ENCODE measurements around the gene WDR91. TPM values are rescaled to one million over a fixed set of nuclear protein-coding genes. Genes with fewer than 3 reads are reported as not detected.

Gene WDR91
- total and polyA plus RNA-seq, 4 donors: 11.3 to 47.8 (median 21.5) TPM

GRCh38 chr7:135160098-135160857 lies 51.0 kb downstream of the WDR91 start:
- H3K36me3 ChIP-seq (ENCODE audit: control insufficient read depth in 4 of 4, insufficient read depth in 4 of 4, low read length in 4 of 4): peaks cover 0 to 11% (median under 1%) of the 10 kb centered on the region in 4 donors
- WGBS, 2 donors: 48 to 50% methylated on average over 5 of the region's 5 CpGs
- H3K4me1 ChIP-seq (ENCODE audit: control insufficient read depth in 5 of 5, insufficient read depth in 5 of 5, low read length in 5 of 5): peaks cover 0 to 35% (median 9%) of the 10 kb centered on the region in 5 donors
- H3K9me3 ChIP-seq (ENCODE audit: control insufficient read depth in 4 of 4, insufficient read depth in 3 of 4, low read length in 3 of 4): peaks cover 0 to 4% (median 3%) of the 10 kb centered on the region in 4 donors
- H3K27ac ChIP-seq (ENCODE audit: low read depth in 1 of 2, low read length in 1 of 2): peak overlapping the region; percentile 73 to 81
- no peak overlapping the region for H3K9ac ChIP-seq (ENCODE audit: insufficient read depth in 1 of 2, low read length in 2 of 2)
- ATAC-seq (ENCODE audit: insufficient read depth, low FRiP score) (peak; percentile 54), DNase-seq (peak in 2 of 3 donors; percentile 25 to 52)
- no peak for TF ChIP-seq CTCF (IDR thresholded peaks at IDR 0.05; ENCODE audit: control extremely low read depth, extremely low read depth)
- H3K4me3 ChIP-seq: no peak overlapping the region
- H3K27me3 ChIP-seq (ENCODE audit: control insufficient read depth in 3 of 3, insufficient read depth in 3 of 3, low read length in 2 of 3): no peaks in the 10 kb centered on the region

GRCh38 chr7:135159359-135160085 lies 51.8 kb downstream of the WDR91 start:
- ATAC-seq (ENCODE audit: insufficient read depth, low FRiP score): no peak
- peaks cover 0 to 30% (median 9%) of the 10 kb centered on the region in 5 donors for H3K4me1 ChIP-seq (ENCODE audit: control insufficient read depth in 5 of 5, insufficient read depth in 5 of 5, low read length in 5 of 5)
- peaks cover 0 to 4% (median 3%) of the 10 kb centered on the region in 4 donors for H3K9me3 ChIP-seq (ENCODE audit: control insufficient read depth in 4 of 4, insufficient read depth in 3 of 4, low read length in 3 of 4)
- no peak for DNase-seq
- no peak overlapping the region for H3K9ac ChIP-seq (ENCODE audit: insufficient read depth in 1 of 2, low read length in 2 of 2)
- H3K27ac ChIP-seq (ENCODE audit: low read depth in 1 of 2, low read length in 1 of 2): peak overlapping the region in 1 of 2 donors; percentile 81
- no peak for TF ChIP-seq CTCF (IDR thresholded peaks at IDR 0.05; ENCODE audit: control extremely low read depth, extremely low read depth)
- H3K36me3 ChIP-seq (ENCODE audit: control insufficient read depth in 4 of 4, insufficient read depth in 4 of 4, low read length in 4 of 4): peaks cover 0 to 4% (median 0%) of the 10 kb centered on the region in 4 donors
- H3K27me3 ChIP-seq (ENCODE audit: control insufficient read depth in 3 of 3, insufficient read depth in 3 of 3, low read length in 2 of 3): no peaks in the 10 kb centered on the region
- WGBS, 2 donors: 88 to 95% methylated on average over 2 of the region's 2 CpGs
- no peak overlapping the region for H3K4me3 ChIP-seq

DNA sequence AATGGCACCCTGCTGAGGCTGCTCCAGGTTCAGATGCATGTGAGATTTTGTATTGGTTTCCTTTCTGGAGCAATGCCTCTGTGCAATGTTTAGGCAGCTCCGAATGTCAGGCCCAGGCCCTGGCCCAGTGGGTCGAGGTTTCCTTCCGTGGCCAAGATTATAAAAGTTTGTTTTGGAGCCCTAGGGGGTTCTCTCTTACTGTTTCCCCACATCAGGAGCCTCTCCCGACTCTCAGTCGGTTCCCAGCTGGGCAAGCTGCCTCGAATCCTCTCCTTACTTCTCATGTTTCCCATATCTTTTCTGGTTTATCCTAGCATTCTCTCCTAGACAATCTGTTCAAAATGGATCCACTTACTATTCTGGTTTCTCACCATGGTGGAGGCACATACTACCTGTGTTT lies 52.5 kb downstream of the WDR91 start:
- Histone ChIP-seq H3K36me3 (ENCODE audit: control insufficient read depth in 4 of 4, insufficient read depth in 4 of 4, low read length in 4 of 4) (peaks cover 0 to 3% (median 0%) of the 10 kb centered on the region in 4 donors), H3K27ac (ENCODE audit: low read depth in 1 of 2, low read length in 1 of 2) (peak overlapping the region in 1 of 2 donors; percentile 14), H3K9me3 (ENCODE audit: control insufficient read depth in 4 of 4, insufficient read depth in 3 of 4, low read length in 3 of 4) (peaks cover 0 to 4% (median 3%) of the 10 kb centered on the region in 4 donors), H3K27me3 (ENCODE audit: control insufficient read depth in 3 of 3, insufficient read depth in 3 of 3, low read length in 2 of 3) (no peaks in the 10 kb centered on the region), H3K9ac (ENCODE audit: insufficient read depth in 1 of 2, low read length in 2 of 2) (no peak overlapping the region), H3K4me3 (no peak overlapping the region), H3K4me1 (ENCODE audit: control insufficient read depth in 5 of 5, insufficient read depth in 5 of 5, low read length in 5 of 5) (peaks cover 0 to 25% (median 9%) of the 10 kb centered on the region in 5 donors)
- no peak for TF ChIP-seq CTCF (IDR thresholded peaks at IDR 0.05; ENCODE audit: control extremely low read depth, extremely low read depth)
- ATAC-seq (ENCODE audit: insufficient read depth, low FRiP score) (no peak), DNase-seq (no peak)
- WGBS, 2 donors: 63 to 77% methylated on average over 6 of the region's 6 CpGs

All from lung (tissue), 12 donors.